GM23248 (cell line): ENCODE results near the gene PAOX. TPM values are rescaled to one million over a fixed set of nuclear protein-coding genes. Genes with fewer than 3 reads are reported as not detected.

Experiments
- DNase-seq: peaks from one replicate; pipeline ENCODE4 v3.0.0-alpha.2; 2015
- H2AFZ ChIP-seq: fragments of 200-600 bp; sonication (generic); 2 replicates; pipeline ENCODE4 v1.6.1; 2016; ENCODE audit warnings: antibody characterized with exemption
- H3F3A ChIP-seq: fragments of 200-600 bp; sonication (generic); 2 replicates; pipeline ENCODE4 v1.6.1; 2016; ENCODE audit warnings: mild to moderate bottlenecking, antibody characterized with exemption, mixed run types; ENCODE audit not compliant: insufficient read depth
- H3K27ac ChIP-seq: fragments of 200-600 bp; sonication (generic); 2 replicates; pipeline ENCODE4 v1.5.1; 2016; ENCODE audit warnings: mild to moderate bottlenecking
- H3K27me3 ChIP-seq: fragments of 200-600 bp; sonication (generic); replicated peaks from 2 replicates; pipeline ENCODE4 v1.6.1; 2016; ENCODE audit warnings: mild to moderate bottlenecking; ENCODE audit not compliant: insufficient read depth
- H3K36me3 ChIP-seq: fragments of 200-600 bp; sonication (generic); 2 replicates; pipeline ENCODE4 v1.6.1; 2016; ENCODE audit warnings: low read depth, mild to moderate bottlenecking
- H3K4me1 ChIP-seq: fragments of 200-600 bp; sonication (generic); 2 replicates; pipeline ENCODE4 v1.6.1; 2016; ENCODE audit warnings: mild to moderate bottlenecking; ENCODE audit not compliant: insufficient read depth
- H3K4me2 ChIP-seq: fragments of 200-600 bp; sonication (generic); one replicate; pipeline ENCODE4 v1.6.1; 2016; ENCODE audit warnings: mild to moderate bottlenecking; ENCODE audit not compliant: unreplicated experiment
- H3K4me3 ChIP-seq: fragments of 200-600 bp; sonication (generic); 2 replicates; pipeline ENCODE4 v1.5.1; 2016; ENCODE audit warnings: mild to moderate bottlenecking
- H3K79me2 ChIP-seq: fragments of 200-600 bp; sonication (generic); 2 replicates; pipeline ENCODE4 v1.6.1; 2016; ENCODE audit warnings: mild to moderate bottlenecking; ENCODE audit not compliant: insufficient read depth
- H3K9ac ChIP-seq: fragments of 200-600 bp; sonication (generic); 2 replicates; pipeline ENCODE4 v1.6.1; 2016; ENCODE audit warnings: mild to moderate bottlenecking
- H3K9me2 ChIP-seq: fragments of 200-600 bp; sonication (generic); 2 replicates; pipeline ENCODE4 v1.6.1; 2016; ENCODE audit warnings: mixed run types, mild to moderate bottlenecking, moderate library complexity; ENCODE audit not compliant: insufficient read depth
- H3K9me3 ChIP-seq: fragments of 200-600 bp; sonication (generic); one replicate; pipeline ENCODE4 v1.6.1; 2017; ENCODE audit warnings: low read depth
- H4K20me1 ChIP-seq: fragments of 200-600 bp; sonication (generic); 2 replicates; pipeline ENCODE4 v1.6.0; 2016; ENCODE audit not compliant: insufficient read depth
- EZH2 ChIP-seq: fragments of 200-600 bp; sonication (generic); IDR thresholded peaks from 2 replicates; pipeline ENCODE4 v1.6.1; 2018; ENCODE audit warnings: antibody characterized with exemption, mild to moderate bottlenecking; ENCODE audit not compliant: insufficient read depth, poor library complexity, severe bottlenecking
- EZH2phosphoT487 ChIP-seq: fragments of 200-600 bp; sonication (generic); IDR thresholded peaks from 2 replicates; pipeline ENCODE4 v1.6.1; 2018; ENCODE audit warnings: antibody characterized with exemption, moderate library complexity, mild to moderate bottlenecking, low read depth; ENCODE audit not compliant: insufficient read depth
- WGBS, 2 experiments: methylation state at CpG; one replicate each; pipeline ENCODE4 v1.1.6; 2015 to 2017; ENCODE audit warnings: low lambda C conversion rate in 2 of 2, low coverage in 1 of 2; ENCODE audit errors: missing lambda C conversion rate in 2 of 2; 5-methylcytosine and 5-hydroxymethylcytosine counted together
- in situ Hi-C: fragments of 300-500 bp; cut with MboI; formaldehyde crosslinking; loops from 2 replicates; pipeline ENCODE4 v1.15.0; 2020
- polyA plus RNA-seq: library from polyadenylated mRNA; unstranded; fragments of >200 nt; fragmentation: Nextera tagmentation; extraction: Ambion mirVana; gene quantifications from 2 replicates; pipeline ENCODE4 v1.2.1, GENCODE V29; 2016
- total RNA-seq: library from RNA; depleted of rRNA; stranded (reverse); fragments of >200 nt; shearing (Covaris generic); gene quantifications from 2 replicates; pipeline ENCODE4 v1.2.3, GENCODE V29; 2014

The PAOX gene
- total and polyA plus RNA-seq, 2 experiments from 2014 or later = 4.1 to 4.5 TPM

GRCh38 chr10:133357285-133358161 is 21.5 kb upstream of the PAOX start, which contains the start of gene FUOM:
Gene FUOM, minus strand, starts transcription at chr10:133358019. Its CDS starts 12 bp downstream, at chr10:133358007.
- H2AFZ ChIP-seq = peak within 1 kb of the TSS; percentile 89
- 5% methylated on average over 24 to 49 of the region's 83 CpGs for WGBS, 2 experiments
- no peaks in the 10 kb centered on the region for H4K20me1 ChIP-seq
- no peaks in the 10 kb centered on the region for H3K9me2 ChIP-seq
- no peaks in the 10 kb centered on the region for H3K27me3 ChIP-seq
- H3K9me3 ChIP-seq = no peaks in the 10 kb centered on the region
- peak within 1 kb of the TSS; percentile 63 for H3K4me3 ChIP-seq
- in situ Hi-C loops = no loop called here
- TF ChIP-seq EZH2phosphoT487 = no peak
- no peak for TF ChIP-seq EZH2
- H3K4me1 ChIP-seq = no peaks in the 10 kb centered on the region
- H3K9ac ChIP-seq = peak within 1 kb of the TSS; percentile 67
- DNase-seq = peak; percentile 70
- H3F3A ChIP-seq = 0 out of 2 replicates have a peak, but pooled peaks cover 3% of the 10 kb centered on the region
- no peak within 1 kb of the TSS for H3K27ac ChIP-seq
- peak within 1 kb of the TSS; percentile 48 for H3K4me2 ChIP-seq
- no peaks in the 10 kb centered on the region for H3K79me2 ChIP-seq
- H3K36me3 ChIP-seq = no peaks in the 10 kb centered on the region

GRCh38 chr10:133358162-133358924 is 20.7 kb upstream of the PAOX start:
- Histone ChIP-seq H3K4me3 (no peak overlapping the region), H3K9me3 (no peaks in the 10 kb centered on the region), H3F3A (0 out of 2 replicates have a peak, but pooled peaks cover 3% of the 10 kb centered on the region), H3K36me3 (no peaks in the 10 kb centered on the region), H3K9ac (no peak overlapping the region), H3K27ac (no peak overlapping the region), H3K27me3 (no peaks in the 10 kb centered on the region), H3K9me2 (no peaks in the 10 kb centered on the region), H3K4me2 (no peak overlapping the region), H4K20me1 (no peaks in the 10 kb centered on the region), H3K79me2 (no peaks in the 10 kb centered on the region), H3K4me1 (no peaks in the 10 kb centered on the region), H2AFZ (no peak overlapping the region)
- TF ChIP-seq EZH2phosphoT487 (no peak), EZH2 (no peak)
- 62 to 69% methylated on average over 24 to 34 of the region's 41 CpGs for WGBS, 2 experiments
- in situ Hi-C loops = no loop called here
- DNase-seq = no peak

- 69 to 70% methylated on average over 11 of the region's 11 CpGs for WGBS, 2 experiments
- no peak overlapping the region for H3K9ac ChIP-seq
These were observed 20.1 kb upstream of the PAOX start for GRCh38 chr10:133358925-133359310.

GRCh38 chr10:133359554-133359971 is 19.5 kb upstream of the PAOX start:
- Histone ChIP-seq H3K27me3 (no peaks in the 10 kb centered on the region), H2AFZ (no peak overlapping the region), H3K9me3 (no peaks in the 10 kb centered on the region), H3K36me3 (no peaks in the 10 kb centered on the region), H3K4me3 (no peak overlapping the region), H3F3A (0 out of 2 replicates have a peak, but pooled peaks cover 3% of the 10 kb centered on the region), H3K4me2 (no peak overlapping the region), H3K9me2 (no peaks in the 10 kb centered on the region), H3K79me2 (no peaks in the 10 kb centered on the region), H3K27ac (no peak overlapping the region), H3K9ac (no peak overlapping the region), H3K4me1 (no peaks in the 10 kb centered on the region), H4K20me1 (no peaks in the 10 kb centered on the region)
- TF ChIP-seq EZH2 (no peak), EZH2phosphoT487 (no peak)
- DNase-seq = no peak
- WGBS, 2 experiments = 48 to 58% methylated on average over 5 to 6 of the region's 6 CpGs
- in situ Hi-C loops = no loop called here

More at GRCh38 chr10:133358925-133359310, 20.1 kb upstream of the PAOX start:
- in situ Hi-C loops = no loop called here
- Histone ChIP-seq H3K36me3 (no peaks in the 10 kb centered on the region), H3F3A (0 out of 2 replicates have a peak, but pooled peaks cover 3% of the 10 kb centered on the region), H3K4me3 (no peak overlapping the region), H3K27ac (no peak overlapping the region), H3K79me2 (no peaks in the 10 kb centered on the region), H4K20me1 (no peaks in the 10 kb centered on the region), H2AFZ (no peak overlapping the region), H3K4me2 (no peak overlapping the region), H3K9me3 (no peaks in the 10 kb centered on the region), H3K27me3 (no peaks in the 10 kb centered on the region), H3K9me2 (no peaks in the 10 kb centered on the region), H3K4me1 (no peaks in the 10 kb centered on the region)
- no peak for DNase-seq
- TF ChIP-seq EZH2 = no peak
- no peak for TF ChIP-seq EZH2phosphoT487
